Sigmoid colon (tissue), 7 donors: ENCODE results near the gene PREX1. TPM values are rescaled to one million over a fixed set of nuclear protein-coding genes. Genes with fewer than 3 reads are reported as not detected.

ENCODE experiments used
- DNase-seq: peaks from one replicate; pipeline ENCODE4 v3.0.0-alpha.2; 2019
- H3K27ac ChIP-seq, 4 donors: fragments of 200-600 bp; sonication (generic); one replicate each; pipeline ENCODE4 v1.5.1; 2016 to 2019; ENCODE audit warnings: mild to moderate bottlenecking in 1 of 4
- H3K27me3 ChIP-seq, 3 donors: fragments of 200-600 bp; sonication (generic); one replicate each; pipeline ENCODE4 v1.5.1; 2019; ENCODE audit warnings: mild to moderate bottlenecking in 1 of 3
- H3K36me3 ChIP-seq, 4 donors: fragments of 200-600 bp; sonication (generic); one replicate each; pipeline ENCODE4 v1.5.1; 2016 to 2019
- H3K4me1 ChIP-seq, 4 donors: fragments of 200-600 bp; sonication (generic); one replicate each; pipeline ENCODE4 v1.5.1; 2017 to 2019
- H3K4me3 ChIP-seq, 4 donors: fragments of 200-600 bp; sonication (generic); one replicate each; pipeline ENCODE4 v1.5.1; 2017 to 2019; ENCODE audit warnings: mild to moderate bottlenecking in 2 of 4, moderate library complexity in 1 of 4
- H3K9me3 ChIP-seq, 4 donors: fragments of 200-600 bp in 3 of 4; sonication (generic) in 3 of 4; one replicate each; pipeline versions ENCODE4 v1.5.1 to v1.6.1; 2013 to 2019
- CTCF ChIP-seq, 4 experiments: fragments of 450-650 bp in 3 of 4; fragments of 200-600 bp in 1 of 4; IDR thresholded peaks; one replicate each; pipeline ENCODE4 v1.5.1; 2016 to 2019; ENCODE audit warnings: antibody characterized with exemption in 4 of 4, mild to moderate bottlenecking in 3 of 4, moderate library complexity in 2 of 4
- EP300 ChIP-seq, 4 donors: sonication (generic); formaldehyde crosslinking; IDR thresholded peaks; one replicate each; pipeline ENCODE4 v1.6.1; 2017; ENCODE audit warnings: antibody characterized with exemption in 4 of 4
- POLR2A ChIP-seq, 2 donors: fragments of 450-650 bp; IDR thresholded peaks; one replicate each; pipeline ENCODE4 v1.6.1; 2016; ENCODE audit warnings: antibody characterized with exemption in 2 of 2, mild to moderate bottlenecking in 2 of 2, moderate library complexity in 2 of 2
- POLR2AphosphoS5 ChIP-seq, 4 donors: sonication (generic); formaldehyde crosslinking; IDR thresholded peaks; one replicate each; pipeline ENCODE4 v1.6.1; 2017; ENCODE audit warnings: antibody characterized with exemption in 4 of 4
- WGBS, 2 donors: extraction: QIAGEN DNeasy Blood & Tissue Kit; methylation state at CpG; one replicate each; pipeline ENCODE4 v1.1.7; 2013; 5-methylcytosine and 5-hydroxymethylcytosine counted together
- intact Hi-C: fragments of 100-400 bp; cut with DNase I; formaldehyde crosslinking; loops from one replicate; pipeline ENCODE4 v1.15.1; 2023
- polyA plus RNA-seq, 3 donors: library from polyadenylated mRNA; stranded (reverse); fragments of 200-250 nt; gene quantifications; one replicate each; pipeline ENCODE4 v1.2.3, GENCODE V29; 2013
- total RNA-seq, 4 donors: library from RNA; depleted of rRNA; stranded (reverse); fragments of >200 nt; gene quantifications; one replicate each; pipeline ENCODE4 v1.1.0, GENCODE V29; 2016
- donor health status: healthy with polysubstance abuse.
- donor health status: Bipolar disorder and iron deficiency.
- donor health status: healthy.

Gene PREX1
- total and polyA plus RNA-seq, 7 donors: 5.4 to 22.9 (median 15.5) TPM

- Histone ChIP-seq H3K4me3 (no peak overlapping the region), H3K27me3 (no peaks in the 10 kb centered on the region), H3K36me3 (no peaks in the 10 kb centered on the region), H3K27ac (no peak overlapping the region), H3K4me1 (peaks cover 0 to 19% (median 17%) of the 10 kb centered on the region in 4 donors), H3K9me3 (no peaks in the 10 kb centered on the region)
- TF ChIP-seq POLR2AphosphoS5 (IDR thresholded peaks at IDR 0.05) (no peak), POLR2A (IDR thresholded peaks at IDR 0.05) (no peak), CTCF (IDR thresholded peaks at IDR 0.05) (no peak), EP300 (IDR thresholded peaks at IDR 0.05) (no peak)
- WGBS, 2 donors: 87 to 89% methylated on average over 5 of the region's 5 CpGs
- intact Hi-C loops: no loop called here
- DNase-seq: no peak
Observed at GRCh38 chr20:48678421-48678820, 149.4 kb downstream of the PREX1 start.

GRCh38 chr20:48676795-48677460 lies 150.9 kb downstream of the PREX1 start:
- no peaks in the 10 kb centered on the region for H3K9me3 ChIP-seq
- H3K27ac ChIP-seq: no peak overlapping the region
- no peak for DNase-seq
- no peaks in the 10 kb centered on the region for H3K27me3 ChIP-seq
- no peaks in the 10 kb centered on the region for H3K36me3 ChIP-seq
- TF ChIP-seq EP300 (IDR thresholded peaks at IDR 0.05): no peak
- TF ChIP-seq POLR2A (IDR thresholded peaks at IDR 0.05): no peak
- no peak for TF ChIP-seq POLR2AphosphoS5 (IDR thresholded peaks at IDR 0.05)
- TF ChIP-seq CTCF (IDR thresholded peaks at IDR 0.05): no peak
- WGBS, 2 donors: 83 to 89% methylated on average over 12 of the region's 12 CpGs
- peaks cover 0 to 4% (median 2%) of the 10 kb centered on the region in 4 donors for H3K4me1 ChIP-seq
- H3K4me3 ChIP-seq: no peak overlapping the region
- intact Hi-C loops: no loop called here

- H3K36me3 ChIP-seq: no peaks in the 10 kb centered on the region
- TF ChIP-seq EP300 (IDR thresholded peaks at IDR 0.05): no peak
Observed at GRCh38 chr20:48676125-48676524, 151.7 kb downstream of the PREX1 start.

GRCh38 chr20:48674461-48674860 lies 153.3 kb downstream of the PREX1 start:
- no peak for DNase-seq
- Histone ChIP-seq H3K4me1 (no peaks in the 10 kb centered on the region), H3K9me3 (peaks cover 0 to 3% (median 0%) of the 10 kb centered on the region in 4 donors), H3K4me3 (no peak overlapping the region), H3K27me3 (no peaks in the 10 kb centered on the region), H3K36me3 (no peaks in the 10 kb centered on the region), H3K27ac (no peak overlapping the region)
- 89 to 96% methylated on average over 3 of the region's 3 CpGs for WGBS, 2 donors
- TF ChIP-seq EP300 (IDR thresholded peaks at IDR 0.05) (no peak), POLR2A (IDR thresholded peaks at IDR 0.05) (no peak), POLR2AphosphoS5 (IDR thresholded peaks at IDR 0.05) (no peak), CTCF (IDR thresholded peaks at IDR 0.05) (no peak)
- intact Hi-C loops: no loop called here

More at GRCh38 chr20:48676125-48676524, 151.7 kb downstream of the PREX1 start:
- WGBS, 2 donors: 92% methylated on average over 9 of the region's 9 CpGs
- no peak for DNase-seq
- H3K9me3 ChIP-seq: no peaks in the 10 kb centered on the region
- intact Hi-C loops: no loop called here
- H3K4me3 ChIP-seq: no peak overlapping the region
- H3K27ac ChIP-seq: no peak overlapping the region
- H3K27me3 ChIP-seq: no peaks in the 10 kb centered on the region
- no peaks in the 10 kb centered on the region for H3K4me1 ChIP-seq

GRCh38 chr20:48673507-48673906 lies 154.3 kb downstream of the PREX1 start:
- Histone ChIP-seq H3K9me3 (peaks cover 0 to 3% (median 0%) of the 10 kb centered on the region in 4 donors), H3K4me3 (no peak overlapping the region), H3K27me3 (no peaks in the 10 kb centered on the region), H3K27ac (no peak overlapping the region), H3K4me1 (no peaks in the 10 kb centered on the region), H3K36me3 (no peaks in the 10 kb centered on the region)
- TF ChIP-seq POLR2AphosphoS5 (IDR thresholded peaks at IDR 0.05): no peak
- TF ChIP-seq EP300 (IDR thresholded peaks at IDR 0.05): no peak
- TF ChIP-seq POLR2A (IDR thresholded peaks at IDR 0.05): no peak
- no peak for TF ChIP-seq CTCF (IDR thresholded peaks at IDR 0.05)
- 79 to 80% methylated on average over 4 of the region's 4 CpGs for WGBS, 2 donors
- no peak for DNase-seq
- intact Hi-C loops: no loop called here
